Jurkat, Clone E6-1 (cell line): ENCODE results near the gene PRDX5.

Experiments used
- DNase-seq: peaks from one replicate; pipeline ENCODE4 v3.0.0-alpha.2; 2011; ENCODE audit warnings: low read depth, low spot score
- H3K4me3 ChIP-seq: 2 replicates; pipeline ENCODE4 v1.5.1; 2011; ENCODE audit warnings: mild to moderate bottlenecking, low read length, control low read depth, moderate library complexity

The PRDX5 gene

DNA sequence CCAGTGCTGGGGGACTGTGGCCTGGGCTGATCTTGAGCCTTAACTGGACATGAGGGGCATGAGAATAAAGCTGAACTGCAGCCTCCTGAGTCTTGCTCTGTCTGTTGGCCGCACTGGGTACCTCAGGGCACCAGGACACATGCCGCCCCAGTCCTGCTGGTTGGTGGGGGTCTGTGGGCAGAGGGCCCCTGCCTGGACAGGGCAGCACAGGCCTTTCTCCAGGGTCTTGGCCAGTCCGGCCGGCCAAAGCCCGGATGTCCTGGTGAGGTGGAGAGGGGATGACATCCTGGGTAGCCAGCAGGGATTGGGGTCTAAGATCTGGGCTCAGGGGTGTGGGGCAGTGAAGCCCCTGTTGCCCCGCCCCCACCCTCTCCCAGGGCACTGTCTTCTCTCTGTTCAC, 39.5 kb downstream of the PRDX5 start:
- DNase-seq, result no peak
- H3K4me3 ChIP-seq, result no peak overlapping the region

DNA sequence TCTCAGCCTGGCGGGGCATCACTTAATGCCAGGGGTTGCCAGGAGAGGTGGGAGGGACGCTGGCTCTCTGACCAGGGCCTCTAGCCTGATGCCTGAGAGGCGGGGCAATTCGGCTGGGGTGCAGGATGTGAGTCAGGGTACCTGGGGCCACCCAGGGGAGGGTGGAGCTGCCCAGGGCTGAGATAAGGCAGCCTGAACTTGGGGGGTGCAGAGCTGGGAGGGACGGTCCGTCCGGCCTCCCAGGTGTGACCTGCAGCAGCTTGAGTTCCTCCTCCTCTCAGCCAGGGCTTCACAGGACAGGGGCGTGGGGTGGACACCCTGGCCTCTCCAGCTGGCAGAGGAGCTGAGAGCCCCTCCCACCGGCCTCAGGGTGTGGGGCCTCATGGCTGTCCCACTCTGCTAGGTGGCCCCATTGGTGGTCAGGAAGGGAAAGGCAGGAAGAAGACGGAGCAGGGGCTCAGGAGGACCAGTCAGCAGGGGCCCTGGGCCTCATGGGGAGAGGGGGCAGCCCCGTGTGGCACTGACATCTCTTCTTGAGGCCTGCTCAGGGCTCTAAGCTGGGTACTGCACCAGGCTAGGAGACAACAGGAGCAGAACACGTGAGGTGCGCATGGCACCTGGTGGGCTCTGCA, 40.1 kb downstream of the PRDX5 start:
- DNase-seq, result no peak
- H3K4me3 ChIP-seq, result peak overlapping the region; percentile 83

DNA sequence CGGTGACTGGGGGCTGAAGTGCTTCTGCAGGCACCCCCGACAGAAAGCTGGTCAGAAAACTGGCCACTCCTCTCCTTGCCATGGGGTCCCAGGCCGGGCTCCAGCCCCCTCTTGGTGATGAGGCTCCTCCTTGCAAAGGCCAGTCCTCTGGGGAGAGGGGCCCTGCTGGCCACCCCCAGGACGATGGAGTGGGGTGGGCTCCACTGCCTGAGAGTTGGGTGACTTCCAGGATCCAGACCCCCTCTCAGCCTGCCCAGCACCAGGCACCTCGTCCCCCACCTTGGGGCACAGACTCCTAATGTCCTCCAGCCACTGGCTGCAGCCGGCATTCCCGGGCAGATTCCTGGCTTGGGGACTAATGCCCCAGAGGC, 40.6 kb downstream of the PRDX5 start:
- DNase-seq, result no peak
- peak overlapping the region; percentile 83 for H3K4me3 ChIP-seq

DNA sequence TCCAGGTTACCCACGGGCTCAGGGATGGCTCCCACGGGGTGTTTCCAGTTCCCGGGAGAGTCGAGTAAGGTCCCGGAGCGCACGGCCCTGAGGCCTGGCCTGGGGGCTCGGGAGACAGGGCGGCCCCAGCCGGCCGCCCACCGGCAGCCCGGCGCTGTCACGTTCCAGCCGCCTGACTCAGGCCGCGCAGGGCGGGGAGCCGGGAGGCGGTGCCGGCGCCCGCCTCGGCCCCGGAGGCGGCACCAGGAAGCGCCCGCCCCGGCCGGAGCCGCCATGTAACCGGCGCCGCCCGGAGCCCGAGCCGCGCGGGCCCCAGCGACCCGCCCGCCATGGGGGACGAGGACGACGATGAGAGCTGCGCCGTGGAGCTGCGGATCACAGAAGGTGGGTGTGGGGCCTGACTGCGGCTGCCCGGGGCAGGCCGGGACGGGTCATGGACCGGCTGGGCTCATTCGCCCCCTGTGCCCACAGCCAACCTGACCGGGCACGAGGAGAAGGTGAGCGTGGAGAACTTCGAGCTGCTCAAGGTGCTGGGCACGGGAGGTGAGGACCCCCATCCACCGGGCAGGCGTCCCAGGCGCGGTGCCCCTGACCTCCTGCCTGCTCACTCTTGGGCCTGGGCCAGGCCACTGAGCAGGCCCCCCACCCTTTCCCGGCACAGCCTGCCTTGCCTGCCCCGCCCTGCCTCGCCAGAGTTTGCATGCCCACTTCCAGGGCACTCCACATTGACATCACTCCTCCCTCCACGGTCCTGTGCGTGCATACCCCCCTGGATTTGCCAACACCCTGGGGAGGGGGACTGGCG, 41.2 kb downstream of the PRDX5 start, which contains the start of gene RPS6KA4:
TSS of gene RPS6KA4 (plus strand) at position 256 of the 805 bp plus-strand sequence. CDS start at position 330, 74 bp downstream.
- H3K4me3 ChIP-seq, result peak within 1 kb of the TSS; percentile 83
- DNase-seq, result no peak

DNA sequence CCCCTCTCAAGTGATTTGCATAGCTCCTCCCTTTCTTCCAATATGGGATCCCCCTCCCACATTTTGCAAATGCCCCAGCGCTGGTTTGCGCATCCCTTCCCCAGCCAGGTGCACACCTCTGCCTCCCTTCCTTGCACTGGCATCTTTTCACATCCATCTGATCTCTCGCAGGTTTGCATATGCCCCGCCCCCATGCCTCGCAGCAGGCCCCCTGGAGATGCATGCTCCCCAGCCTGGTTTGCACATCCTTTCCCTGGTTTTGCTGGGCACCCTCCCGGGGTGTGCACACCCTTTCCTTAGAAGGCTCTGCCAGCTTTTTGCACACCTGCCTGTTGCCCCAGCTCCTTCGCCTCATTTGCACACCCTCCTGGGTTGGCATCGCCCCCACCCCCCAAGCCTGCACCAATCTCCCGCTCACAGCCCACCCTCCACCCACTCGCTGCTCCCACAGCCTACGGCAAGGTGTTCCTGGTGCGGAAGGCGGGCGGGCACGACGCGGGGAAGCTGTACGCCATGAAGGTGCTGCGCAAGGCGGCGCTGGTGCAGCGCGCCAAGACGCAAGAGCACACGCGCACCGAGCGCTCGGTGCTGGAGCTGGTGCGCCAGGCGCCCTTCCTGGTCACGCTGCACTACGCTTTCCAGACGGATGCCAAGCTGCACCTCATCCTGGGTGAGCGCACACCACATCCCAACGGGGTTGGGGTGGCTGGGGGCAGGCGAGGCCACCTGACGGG, 42.0 kb downstream of the PRDX5 start:
- no peak for DNase-seq

DNA sequence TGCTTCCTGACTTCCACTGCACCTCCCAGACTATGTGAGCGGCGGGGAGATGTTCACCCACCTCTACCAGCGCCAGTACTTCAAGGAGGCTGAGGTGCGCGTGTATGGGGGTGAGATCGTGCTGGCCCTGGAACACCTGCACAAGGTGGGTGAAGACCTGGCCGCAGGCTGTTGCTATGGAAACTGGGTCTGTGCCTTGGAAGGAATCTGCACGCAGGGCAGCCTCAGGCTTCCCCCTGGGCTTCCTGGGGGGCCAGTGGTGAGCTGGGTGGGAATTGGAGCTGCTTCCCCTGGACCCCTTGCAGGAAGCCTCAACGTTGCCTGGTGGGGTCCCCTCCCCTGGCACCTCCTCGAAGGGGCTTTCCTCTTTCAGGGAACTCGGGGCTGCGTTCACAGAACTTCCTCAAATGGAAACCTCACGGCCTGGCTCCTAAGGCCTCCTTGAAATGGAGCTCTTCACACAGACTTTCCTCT, 42.6 kb downstream of the PRDX5 start:
- no peak overlapping the region for H3K4me3 ChIP-seq
- DNase-seq, result no peak

More for the DNA sequence above, 42.0 kb downstream of the PRDX5 start:
- peak overlapping the region; percentile 83 for H3K4me3 ChIP-seq

DNA sequence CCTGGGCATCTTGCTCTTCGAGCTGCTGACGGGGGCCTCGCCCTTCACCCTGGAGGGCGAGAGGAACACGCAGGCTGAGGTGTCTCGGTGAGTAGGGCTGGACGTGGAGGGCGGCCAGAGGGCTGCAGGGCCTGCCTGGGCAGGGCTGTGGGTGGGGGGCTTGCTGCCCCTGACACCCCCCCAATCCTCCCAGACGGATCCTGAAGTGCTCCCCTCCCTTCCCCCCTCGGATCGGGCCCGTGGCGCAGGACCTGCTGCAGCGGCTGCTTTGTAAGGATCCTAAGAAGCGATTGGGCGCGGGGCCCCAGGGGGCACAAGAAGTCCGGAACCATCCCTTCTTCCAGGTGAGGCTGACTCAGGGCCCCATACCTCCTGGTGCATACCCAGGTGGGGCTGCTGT, 43.7 kb downstream of the PRDX5 start:
- DNase-seq, result no peak
- H3K4me3 ChIP-seq, result no peak overlapping the region

DNA sequence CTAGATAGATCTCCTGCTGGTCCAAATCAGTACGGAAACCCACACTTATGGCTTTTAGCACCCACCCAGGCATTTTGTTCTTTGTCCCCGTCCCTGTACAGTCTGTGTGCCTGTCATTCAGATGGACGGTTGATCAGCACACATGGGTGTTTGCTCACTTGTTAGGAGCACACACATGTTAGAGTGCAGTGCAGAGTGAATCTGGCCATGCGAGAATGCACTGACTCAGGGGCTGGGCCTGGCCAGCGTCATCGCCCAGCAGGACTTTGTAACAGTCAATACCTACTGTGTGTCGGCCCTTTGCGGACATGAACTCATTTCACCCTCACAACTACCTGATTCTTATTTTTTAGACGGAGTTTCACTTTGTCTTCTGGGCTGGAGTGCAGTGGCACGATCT, 44.4 kb downstream of the PRDX5 start:
- H3K4me3 ChIP-seq, result no peak overlapping the region
- DNase-seq, result no peak

DNA sequence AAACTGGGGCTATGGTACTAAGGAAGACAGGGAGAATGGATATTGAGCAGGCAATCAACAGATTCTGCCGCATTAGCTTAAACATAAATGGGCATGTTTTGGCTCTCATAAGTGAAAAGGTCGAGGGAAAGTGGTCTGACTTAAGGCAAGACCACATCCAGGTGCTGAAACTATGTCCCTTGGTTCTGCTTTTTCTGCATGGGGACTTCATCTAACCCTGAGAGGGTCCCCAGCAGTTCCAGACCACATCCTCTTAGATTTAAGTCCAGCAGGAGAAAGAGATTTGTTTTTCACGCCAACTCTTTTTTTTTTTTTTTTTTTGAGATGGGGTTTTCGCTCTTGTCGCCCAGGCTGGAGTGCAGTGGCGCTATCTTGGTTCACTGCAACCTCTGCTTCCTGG, 46.5 kb downstream of the PRDX5 start:
- H3K4me3 ChIP-seq, result no peak overlapping the region
- DNase-seq, result no peak

DNA sequence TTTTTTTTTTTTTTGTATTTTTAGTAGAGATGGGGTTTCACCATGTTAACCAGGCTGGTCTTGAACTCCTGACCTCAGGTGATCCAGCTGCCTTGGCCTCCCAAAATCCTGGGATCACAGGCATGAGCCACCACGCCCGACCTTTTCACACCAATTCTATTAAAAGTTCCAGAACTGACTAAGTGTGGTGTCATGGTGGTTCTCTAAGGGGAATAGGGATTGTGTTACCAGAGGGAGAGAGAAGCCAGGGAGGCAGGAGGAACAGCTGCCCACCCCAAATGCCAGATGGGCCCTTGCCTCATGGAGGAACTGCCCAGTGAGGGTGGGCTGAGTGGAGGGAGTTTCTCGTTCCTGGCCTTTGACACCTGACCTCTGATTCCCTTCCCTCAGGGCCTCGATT, 47.0 kb downstream of the PRDX5 start:
- no peak for DNase-seq
- no peak overlapping the region for H3K4me3 ChIP-seq

DNA sequence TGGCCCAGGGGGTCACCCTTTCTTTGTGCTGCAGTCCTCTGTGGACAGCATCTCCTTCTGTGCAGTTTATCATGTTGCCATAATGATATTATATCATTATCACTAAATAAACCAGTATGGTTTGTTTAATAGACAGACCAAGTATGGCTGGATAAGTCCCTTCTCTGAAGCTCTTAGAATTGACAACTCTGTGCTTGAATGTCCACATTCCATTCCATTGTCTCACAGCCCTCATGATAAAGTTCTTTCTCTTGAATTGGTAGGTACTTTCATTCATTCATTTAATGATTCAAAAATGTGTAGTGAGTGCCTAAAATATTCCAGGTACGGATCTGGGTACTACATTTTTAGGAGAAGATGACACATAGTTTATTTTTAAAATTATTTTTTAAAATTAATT, 48.8 kb downstream of the PRDX5 start:
- H3K4me3 ChIP-seq, result no peak overlapping the region
- no peak for DNase-seq

DNA sequence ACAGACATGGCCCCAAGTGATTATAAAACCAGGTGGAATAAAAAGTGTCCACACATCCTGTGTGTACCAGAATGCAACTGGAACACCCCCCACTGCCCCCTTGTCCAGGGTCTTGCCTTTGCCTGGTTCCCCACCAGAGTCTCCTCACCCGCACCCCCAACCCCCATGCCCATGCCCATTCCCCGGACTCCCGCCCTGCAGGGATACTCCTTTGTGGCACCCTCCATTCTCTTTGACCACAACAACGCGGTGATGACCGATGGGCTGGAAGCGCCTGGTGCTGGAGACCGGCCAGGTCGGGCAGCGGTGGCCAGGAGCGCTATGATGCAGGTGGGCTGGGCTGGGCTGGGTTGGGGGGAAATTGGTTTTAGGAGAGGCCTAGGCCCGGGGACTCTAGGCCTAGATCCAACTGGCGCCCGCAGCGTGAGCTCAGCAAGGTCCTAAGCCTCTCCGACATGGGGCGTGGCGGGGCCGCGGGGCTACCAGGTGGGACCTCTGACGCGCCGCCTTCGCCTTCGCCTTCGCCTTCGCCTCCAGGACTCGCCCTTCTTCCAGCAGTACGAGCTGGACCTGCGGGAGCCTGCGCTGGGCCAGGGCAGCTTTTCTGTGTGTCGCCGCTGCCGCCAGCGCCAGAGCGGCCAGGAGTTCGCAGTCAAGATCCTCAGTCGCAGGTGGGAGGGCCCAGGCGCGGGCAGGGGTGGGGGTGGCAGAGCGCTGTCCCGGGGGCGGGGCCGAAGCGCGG, 50.2 kb downstream of the PRDX5 start:
- H3K4me3 ChIP-seq, result no peak overlapping the region
- DNase-seq, result no peak

DNA sequence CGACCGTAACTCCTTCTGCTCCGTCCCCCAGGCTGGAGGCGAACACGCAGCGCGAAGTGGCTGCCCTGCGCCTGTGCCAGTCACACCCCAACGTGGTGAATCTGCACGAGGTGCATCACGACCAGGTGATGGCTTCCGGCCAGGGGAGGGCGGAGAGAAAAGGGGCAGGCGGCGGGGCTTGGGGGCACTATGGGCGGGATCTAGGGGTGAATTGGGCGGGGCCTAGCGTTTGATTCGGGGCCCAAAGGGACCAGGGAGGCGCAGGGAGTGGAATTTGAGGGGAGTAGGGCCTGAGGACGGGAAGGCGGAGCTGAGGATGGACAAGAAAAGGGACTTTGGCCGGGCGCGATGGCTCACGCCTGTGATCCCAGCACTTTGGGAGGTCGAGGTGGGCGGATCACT, 50.8 kb downstream of the PRDX5 start:
- no peak overlapping the region for H3K4me3 ChIP-seq
- no peak for DNase-seq

DNA sequence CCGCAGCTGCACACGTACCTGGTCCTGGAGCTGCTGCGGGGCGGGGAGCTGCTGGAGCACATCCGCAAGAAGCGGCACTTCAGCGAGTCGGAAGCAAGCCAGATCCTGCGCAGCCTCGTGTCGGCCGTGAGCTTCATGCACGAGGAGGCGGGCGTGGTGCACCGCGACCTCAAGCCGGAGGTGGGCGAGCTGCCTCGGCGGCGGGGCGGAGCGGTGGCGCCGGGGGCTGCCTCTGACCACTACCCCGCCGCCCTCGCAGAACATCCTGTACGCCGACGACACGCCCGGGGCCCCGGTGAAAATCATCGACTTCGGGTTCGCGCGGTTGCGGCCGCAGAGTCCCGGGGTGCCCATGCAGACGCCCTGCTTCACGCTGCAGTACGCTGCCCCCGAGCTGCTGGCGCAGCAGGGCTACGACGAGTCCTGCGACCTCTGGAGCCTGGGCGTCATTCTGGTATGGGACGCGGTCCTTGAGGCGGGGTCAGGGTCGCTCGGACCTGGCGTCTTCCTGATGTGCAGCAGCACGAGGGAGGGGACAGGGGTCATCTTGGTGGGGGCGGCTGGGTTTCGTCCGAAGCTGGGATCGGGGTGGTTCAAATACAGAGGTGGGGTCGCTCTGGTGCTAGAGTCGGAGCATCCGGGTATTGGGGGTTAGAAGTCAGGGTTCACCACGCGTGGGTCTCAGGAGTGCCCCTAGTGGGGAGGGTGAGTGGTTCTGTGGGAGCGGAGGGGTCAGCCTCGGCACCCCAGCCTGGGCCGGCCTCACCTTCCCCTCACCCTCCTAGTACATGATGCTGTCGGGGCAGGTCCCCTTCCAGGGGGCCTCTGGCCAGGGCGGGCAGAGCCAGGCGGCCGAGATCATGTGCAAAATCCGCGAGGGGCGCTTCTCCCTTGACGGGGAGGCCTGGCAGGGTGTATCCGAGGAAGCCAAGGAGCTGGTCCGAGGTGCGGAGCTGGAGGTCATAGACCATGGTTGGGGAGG, 51.8 kb downstream of the PRDX5 start:
- no peak overlapping the region for H3K4me3 ChIP-seq
- DNase-seq, result no peak

DNA sequence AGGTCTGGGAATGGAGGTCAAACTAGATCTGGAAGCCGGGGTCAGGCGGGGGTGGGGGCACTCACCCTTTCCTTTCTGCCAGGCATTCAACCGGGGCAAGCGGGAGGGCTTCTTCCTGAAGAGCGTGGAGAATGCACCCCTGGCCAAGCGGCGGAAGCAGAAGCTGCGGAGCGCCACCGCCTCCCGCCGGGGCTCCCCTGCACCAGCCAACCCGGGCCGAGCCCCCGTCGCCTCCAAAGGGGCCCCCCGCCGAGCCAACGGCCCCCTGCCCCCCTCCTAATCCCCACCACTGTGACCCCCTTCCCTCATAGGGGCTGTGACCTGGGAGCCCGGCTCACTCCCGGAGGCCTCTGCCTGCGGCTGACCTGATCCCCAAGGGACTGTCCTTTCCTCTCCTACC, 53.3 kb downstream of the PRDX5 start:
- H3K4me3 ChIP-seq, result no peak overlapping the region

More for the DNA sequence above, 53.3 kb downstream of the PRDX5 start:
- DNase-seq, result no peak
